HEK293 (cell line): ENCODE data around the gene CCDC88C.
A peak's percentile ranks its signal among the peaks of the same experiment; 100 is the strongest.

Source experiments
- CTCF ChIA-PET: fragments of 350-600 bp; formaldehyde crosslinking; extraction: SDS; loops from one replicate; lab custom pipeline; 2021; ENCODE audit warnings: antibody characterized with exemption; lab: Yijun Ruan, JAX
- POLR2A ChIA-PET: fragments of 300-600 bp; formaldehyde crosslinking; extraction: SDS; loops from one replicate; lab custom pipeline; 2020; ENCODE audit warnings: antibody characterized with exemption, inconsistent platforms; lab: Yijun Ruan, JAX
- H3K27ac ChIP-seq: fragments of 200-500 bp; sonication (Bioruptor generic); 2 replicates; pipeline ENCODE4 v1.5.1; 2014; ENCODE audit warnings: low read depth, low read length, control low read depth, inconsistent platforms; ENCODE audit errors: extremely low read depth
- H3K36me3 ChIP-seq, 2 experiments: fragments of 200-500 bp in 1 of 2; sonication (Bioruptor generic) in 1 of 2; 1 replicate in 1 of 2; 2 replicates in 1 of 2; pipeline ENCODE4 v1.5.1; 2014 to 2017; ENCODE audit warnings: inconsistent platforms in 2 of 2, low read length in 2 of 2; ENCODE audit not compliant: control insufficient read depth in 2 of 2, insufficient read depth in 1 of 2
- H3K4me1 ChIP-seq: fragments of 200-500 bp; sonication (Bioruptor generic); 2 replicates; pipeline ENCODE4 v1.5.1; 2014; ENCODE audit warnings: mild to moderate bottlenecking, low read length, inconsistent platforms; ENCODE audit not compliant: control insufficient read depth, insufficient read depth
- H3K4me3 ChIP-seq: 2 replicates; pipeline ENCODE4 v1.5.1; 2011; ENCODE audit warnings: low read depth, mild to moderate bottlenecking, control low read depth, low read length, moderate library complexity
- H3K9me3 ChIP-seq: fragments of 200-500 bp; sonication (Bioruptor generic); 2 replicates; pipeline ENCODE4 v1.5.1; 2014; ENCODE audit warnings: low read depth, low read length, inconsistent platforms; ENCODE audit not compliant: control insufficient read depth, insufficient read depth
- FEZF1 ChIP-seq: fragments of 450-650 bp; formaldehyde crosslinking; IDR thresholded peaks from 2 replicates; pipeline ENCODE4 v1.5.1; 2016; ENCODE audit warnings: missing biosample characterization, missing genetic modification characterization
- ZBTB17 ChIP-seq: fragments of 450-650 bp; formaldehyde crosslinking; IDR thresholded peaks from 2 replicates; pipeline ENCODE4 v1.5.1; 2016; ENCODE audit warnings: missing biosample characterization, missing genetic modification characterization
- ZBTB6 ChIP-seq: fragments of 450-650 bp; formaldehyde crosslinking; IDR thresholded peaks from 2 replicates; pipeline ENCODE4 v1.5.1; 2017; ENCODE audit warnings: missing biosample characterization, missing genetic modification characterization
- ZFP37 ChIP-seq: fragments of 450-650 bp; formaldehyde crosslinking; IDR thresholded peaks from 2 replicates; pipeline ENCODE4 v1.5.1; 2016; ENCODE audit warnings: missing biosample characterization, missing genetic modification characterization
- ZNF16 ChIP-seq: fragments of 450-650 bp; formaldehyde crosslinking; IDR thresholded peaks from 2 replicates; pipeline ENCODE4 v1.5.1; 2016; ENCODE audit warnings: low read depth, missing biosample characterization, missing genetic modification characterization
- ZNF280C ChIP-seq: fragments of 450-650 bp; formaldehyde crosslinking; IDR thresholded peaks from 2 replicates; pipeline ENCODE4 v1.5.1; 2016; ENCODE audit warnings: missing biosample characterization, missing genetic modification characterization
- ZNF302 ChIP-seq: fragments of 450-650 bp; formaldehyde crosslinking; IDR thresholded peaks from 2 replicates; pipeline ENCODE4 v1.5.1; 2016; ENCODE audit warnings: missing biosample characterization, missing genetic modification characterization, low read depth
- ZNF341 ChIP-seq: fragments of 450-650 bp; formaldehyde crosslinking; IDR thresholded peaks from 2 replicates; pipeline ENCODE4; 2016; ENCODE audit warnings: low read depth, missing biosample characterization, missing genetic modification characterization
- ZNF48 ChIP-seq: fragments of 450-650 bp; formaldehyde crosslinking; IDR thresholded peaks from 2 replicates; pipeline ENCODE4 v1.5.1; 2016; ENCODE audit warnings: missing biosample characterization, missing genetic modification characterization
- ZSCAN4 ChIP-seq: fragments of 450-650 bp; formaldehyde crosslinking; IDR thresholded peaks from 2 replicates; pipeline ENCODE4 v1.5.1; 2017; ENCODE audit warnings: missing biosample characterization, missing genetic modification characterization
- TF ChIP-seq, protein P1 (sequence below): fragments of 450-650 bp; formaldehyde crosslinking; conservative IDR thresholded peaks from 2 replicates; pipeline ENCODE4 v1.5.1; 2016; ENCODE audit warnings: low read depth, missing biosample characterization, missing genetic modification characterization
- TF ChIP-seq, protein P2 (sequence below): fragments of 450-650 bp; formaldehyde crosslinking; conservative IDR thresholded peaks from 2 replicates; pipeline ENCODE4 v1.5.1; 2016; ENCODE audit warnings: low read depth, missing biosample characterization, missing genetic modification characterization
- TF ChIP-seq, protein P3 (sequence below): fragments of 450-650 bp; formaldehyde crosslinking; IDR thresholded peaks from 2 replicates; pipeline ENCODE4 v1.5.1; 2016; ENCODE audit warnings: missing biosample characterization, missing genetic modification characterization
- TF ChIP-seq, protein P4 (sequence below): fragments of 450-650 bp; formaldehyde crosslinking; IDR thresholded peaks from 2 replicates; pipeline ENCODE4 v1.5.1; 2016; ENCODE audit warnings: missing biosample characterization, missing genetic modification characterization

Gene CCDC88C

GRCh38 chr14:91402771-91403600, 14.6 kb downstream of the CCDC88C start:
- ChIA-PET CTCF (interaction anchor here (1.1 kb wide), 1 partner anchor 80 kb away, joined by 3 read pairs; no protein-coding TSS in a partner anchor), POLR2A (no interaction called here)
- Histone ChIP-seq H3K27ac (no peak overlapping the region), H3K4me3 (no peak overlapping the region), H3K36me3 (peaks cover 0 to 8% of the 10 kb centered on the region in 2 experiments; a peak in 2 of 3 replicates), H3K4me1 (peaks cover 13% of the 10 kb centered on the region), H3K9me3 (no peaks in the 10 kb centered on the region)
- TF ChIP-seq ZNF302 (no peak), ZNF341 (peak; percentile 61; the same call in 1 of the 2 replicates), ZBTB6 (tag by site-specific recombination) (peak; percentile 94), ZNF48 (no peak), ZSCAN4 (tag by site-specific recombination) (no peak), ZNF16 (no peak), FEZF1 (no peak), ZBTB17 (tag by site-specific recombination) (peak; percentile 94)
- TF ChIP-seq, protein P1, sequence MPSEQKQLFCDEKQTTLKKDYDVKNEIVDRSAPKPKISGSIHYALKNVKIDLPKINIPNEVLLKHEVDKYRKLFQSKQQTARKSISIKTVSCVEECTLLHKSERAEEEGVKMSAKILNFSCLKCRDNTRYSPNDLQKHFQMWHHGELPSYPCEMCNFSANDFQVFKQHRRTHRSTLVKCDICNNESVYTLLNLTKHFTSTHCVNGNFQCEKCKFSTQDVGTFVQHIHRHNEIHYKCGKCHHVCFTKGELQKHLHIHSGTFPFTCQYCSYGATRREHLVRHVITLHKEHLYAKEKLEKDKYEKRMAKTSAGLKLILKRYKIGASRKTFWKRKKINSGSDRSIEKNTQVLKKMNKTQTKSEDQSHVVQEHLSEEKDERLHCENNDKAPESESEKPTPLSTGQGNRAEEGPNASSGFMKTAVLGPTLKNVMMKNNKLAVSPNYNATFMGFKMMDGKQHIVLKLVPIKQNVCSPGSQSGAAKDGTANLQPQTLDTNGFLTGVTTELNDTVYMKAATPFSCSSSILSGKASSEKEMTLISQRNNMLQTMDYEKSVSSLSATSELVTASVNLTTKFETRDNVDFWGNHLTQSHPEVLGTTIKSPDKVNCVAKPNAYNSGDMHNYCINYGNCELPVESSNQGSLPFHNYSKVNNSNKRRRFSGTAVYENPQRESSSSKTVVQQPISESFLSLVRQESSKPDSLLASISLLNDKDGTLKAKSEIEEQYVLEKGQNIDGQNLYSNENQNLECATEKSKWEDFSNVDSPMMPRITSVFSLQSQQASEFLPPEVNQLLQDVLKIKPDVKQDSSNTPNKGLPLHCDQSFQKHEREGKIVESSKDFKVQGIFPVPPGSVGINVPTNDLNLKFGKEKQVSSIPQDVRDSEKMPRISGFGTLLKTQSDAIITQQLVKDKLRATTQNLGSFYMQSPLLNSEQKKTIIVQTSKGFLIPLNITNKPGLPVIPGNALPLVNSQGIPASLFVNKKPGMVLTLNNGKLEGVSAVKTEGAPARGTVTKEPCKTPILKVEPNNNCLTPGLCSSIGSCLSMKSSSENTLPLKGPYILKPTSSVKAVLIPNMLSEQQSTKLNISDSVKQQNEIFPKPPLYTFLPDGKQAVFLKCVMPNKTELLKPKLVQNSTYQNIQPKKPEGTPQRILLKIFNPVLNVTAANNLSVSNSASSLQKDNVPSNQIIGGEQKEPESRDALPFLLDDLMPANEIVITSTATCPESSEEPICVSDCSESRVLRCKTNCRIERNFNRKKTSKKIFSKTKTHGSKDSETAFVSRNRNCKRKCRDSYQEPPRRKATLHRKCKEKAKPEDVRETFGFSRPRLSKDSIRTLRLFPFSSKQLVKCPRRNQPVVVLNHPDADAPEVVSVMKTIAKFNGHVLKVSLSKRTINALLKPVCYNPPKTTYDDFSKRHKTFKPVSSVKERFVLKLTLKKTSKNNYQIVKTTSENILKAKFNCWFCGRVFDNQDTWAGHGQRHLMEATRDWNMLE: no peak
- TF ChIP-seq, protein P2, sequence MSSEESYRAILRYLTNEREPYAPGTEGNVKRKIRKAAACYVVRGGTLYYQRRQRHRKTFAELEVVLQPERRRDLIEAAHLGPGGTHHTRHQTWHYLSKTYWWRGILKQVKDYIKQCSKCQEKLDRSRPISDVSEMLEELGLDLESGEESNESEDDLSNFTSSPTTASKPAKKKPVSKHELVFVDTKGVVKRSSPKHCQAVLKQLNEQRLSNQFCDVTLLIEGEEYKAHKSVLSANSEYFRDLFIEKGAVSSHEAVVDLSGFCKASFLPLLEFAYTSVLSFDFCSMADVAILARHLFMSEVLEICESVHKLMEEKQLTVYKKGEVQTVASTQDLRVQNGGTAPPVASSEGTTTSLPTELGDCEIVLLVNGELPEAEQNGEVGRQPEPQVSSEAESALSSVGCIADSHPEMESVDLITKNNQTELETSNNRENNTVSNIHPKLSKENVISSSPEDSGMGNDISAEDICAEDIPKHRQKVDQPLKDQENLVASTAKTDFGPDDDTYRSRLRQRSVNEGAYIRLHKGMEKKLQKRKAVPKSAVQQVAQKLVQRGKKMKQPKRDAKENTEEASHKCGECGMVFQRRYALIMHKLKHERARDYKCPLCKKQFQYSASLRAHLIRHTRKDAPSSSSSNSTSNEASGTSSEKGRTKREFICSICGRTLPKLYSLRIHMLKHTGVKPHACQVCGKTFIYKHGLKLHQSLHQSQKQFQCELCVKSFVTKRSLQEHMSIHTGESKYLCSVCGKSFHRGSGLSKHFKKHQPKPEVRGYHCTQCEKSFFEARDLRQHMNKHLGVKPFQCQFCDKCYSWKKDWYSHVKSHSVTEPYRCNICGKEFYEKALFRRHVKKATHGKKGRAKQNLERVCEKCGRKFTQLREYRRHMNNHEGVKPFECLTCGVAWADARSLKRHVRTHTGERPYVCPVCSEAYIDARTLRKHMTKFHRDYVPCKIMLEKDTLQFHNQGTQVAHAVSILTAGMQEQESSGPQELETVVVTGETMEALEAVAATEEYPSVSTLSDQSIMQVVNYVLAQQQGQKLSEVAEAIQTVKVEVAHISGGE (tag by site-specific recombination): no peak
- TF ChIP-seq, protein P3, sequence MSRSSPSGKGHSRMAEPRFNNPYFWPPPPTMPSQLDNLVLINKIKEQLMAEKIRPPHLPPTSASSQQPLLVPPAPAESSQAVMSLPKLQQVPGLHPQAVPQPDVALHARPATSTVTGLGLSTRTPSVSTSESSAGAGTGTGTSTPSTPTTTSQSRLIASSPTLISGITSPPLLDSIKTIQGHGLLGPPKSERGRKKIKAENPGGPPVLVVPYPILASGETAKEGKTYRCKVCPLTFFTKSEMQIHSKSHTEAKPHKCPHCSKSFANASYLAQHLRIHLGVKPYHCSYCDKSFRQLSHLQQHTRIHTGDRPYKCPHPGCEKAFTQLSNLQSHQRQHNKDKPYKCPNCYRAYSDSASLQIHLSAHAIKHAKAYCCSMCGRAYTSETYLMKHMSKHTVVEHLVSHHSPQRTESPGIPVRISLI: no peak

DNA sequence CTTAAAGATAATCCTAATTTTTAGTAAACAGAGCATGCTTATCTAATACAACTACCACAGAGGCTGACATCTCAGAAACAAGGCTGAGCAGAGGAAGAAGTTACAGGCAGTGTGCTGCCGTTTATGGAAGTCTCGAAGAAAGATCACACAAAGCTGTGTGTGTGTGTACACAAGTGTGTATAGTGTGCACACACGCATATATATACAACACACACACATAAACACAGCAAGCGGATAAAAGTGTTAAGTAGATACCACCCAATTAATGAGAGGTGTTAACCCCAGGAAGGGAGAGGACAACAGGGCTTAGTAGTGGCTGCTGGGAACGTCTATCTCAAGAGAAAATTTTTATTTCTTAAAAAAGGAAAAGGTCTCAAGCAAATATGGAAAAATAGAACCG, 15.3 kb downstream of the CCDC88C start:
- no peak for TF ChIP-seq ZFP37 (tag by site-specific recombination)
- TF ChIP-seq, protein P4, sequence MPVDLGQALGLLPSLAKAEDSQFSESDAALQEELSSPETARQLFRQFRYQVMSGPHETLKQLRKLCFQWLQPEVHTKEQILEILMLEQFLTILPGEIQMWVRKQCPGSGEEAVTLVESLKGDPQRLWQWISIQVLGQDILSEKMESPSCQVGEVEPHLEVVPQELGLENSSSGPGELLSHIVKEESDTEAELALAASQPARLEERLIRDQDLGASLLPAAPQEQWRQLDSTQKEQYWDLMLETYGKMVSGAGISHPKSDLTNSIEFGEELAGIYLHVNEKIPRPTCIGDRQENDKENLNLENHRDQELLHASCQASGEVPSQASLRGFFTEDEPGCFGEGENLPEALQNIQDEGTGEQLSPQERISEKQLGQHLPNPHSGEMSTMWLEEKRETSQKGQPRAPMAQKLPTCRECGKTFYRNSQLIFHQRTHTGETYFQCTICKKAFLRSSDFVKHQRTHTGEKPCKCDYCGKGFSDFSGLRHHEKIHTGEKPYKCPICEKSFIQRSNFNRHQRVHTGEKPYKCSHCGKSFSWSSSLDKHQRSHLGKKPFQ: 0 out of 2 replicates have a peak, but pooled peaks have one; percentile 36
- no peak for TF ChIP-seq ZNF280C (tag by site-specific recombination)
- H3K4me3 ChIP-seq: no peak overlapping the region
- peaks cover 15% of the 10 kb centered on the region for H3K4me1 ChIP-seq
- H3K36me3 ChIP-seq: peaks cover 0 to 4% of the 10 kb centered on the region in 2 experiments; a peak in 1 of 3 replicates
- H3K27ac ChIP-seq: no peak overlapping the region
- ChIA-PET POLR2A (no interaction called here), CTCF (interaction anchor here (1.1 kb wide), 1 partner anchor 79 kb away, joined by 3 read pairs; no protein-coding TSS in a partner anchor)
- H3K9me3 ChIP-seq: no peaks in the 10 kb centered on the region
